ENCODE measurements around the gene NQO2. TPM values are rescaled to one million over a fixed set of nuclear protein-coding genes. Genes with fewer than 3 reads are reported as not detected.

NQO2 gene
- polyA plus RNA-seq, 1 of the 3 experiments (the other 2 are of a cell fraction) = 19.2 TPM

GRCh38 chr6:2952557-2953095 is 47.1 kb upstream of the NQO2 start:
- H3F3A ChIP-seq (replicated peaks; ENCODE audit: insufficient read depth) = peaks cover 17% of the 10 kb centered on the region
- peak; percentile 88 for DNase-seq
- no peak overlapping the region for H3K9ac ChIP-seq
- peak overlapping the region; percentile 48 to 54 for H3K27ac ChIP-seq (ENCODE audit: low read depth in 2 of 2, low read length in 1 of 2)
- ChIA-PET CTCF (interaction anchor here (0.6 to 4.2 kb wide), 53 partner anchors 8 to 299 kb away, joined by 3 to 88 read pairs (median 5); partner anchors contain the start of genes MYLK4, NQO2, SERPINB1 and SERPINB6), POLR2A (interaction anchor here (2.0 kb wide), 1 partner anchor 37 kb away, joined by 26 read pairs; no protein-coding TSS in a partner anchor)
- no peaks in the 10 kb centered on the region for H3K9me3 ChIP-seq
- no peaks in the 10 kb centered on the region for H3K9me2 ChIP-seq
- peak overlapping the region in 1 of 2 experiments; percentile 25; a peak in 1 of 4 replicates for H3K4me3 ChIP-seq (ENCODE audit: low read depth in 2 of 2, low read length in 1 of 2)
- H3K79me2 ChIP-seq (ENCODE audit: insufficient read depth) = peaks cover 23% of the 10 kb centered on the region; the same call in 1 of the 2 replicates
- 6% methylated on average over 16 of the region's 27 CpGs for WGBS (ENCODE audit: low lambda C conversion rate)
- H4K20me1 ChIP-seq (ENCODE audit: insufficient read depth) = no peaks in the 10 kb centered on the region
- H3K4me2 ChIP-seq = peak overlapping the region; percentile 26; the same call in 1 of the 2 replicates
- TF ChIP-seq MXI1 (IDR thresholded peaks at IDR 0.05; ENCODE audit: low read depth, low read length) (peak; percentile 66; the same call in 1 of the 2 replicates), USF1 (IDR thresholded peaks at IDR 0.05; ENCODE audit: borderline replicate concordance, low read depth) (no peak), GATA2 (CRISPR knock-in tag; IDR thresholded peaks at IDR 0.05) (peak; percentile 18; the same call in 1 of the 2 replicates), FOXJ3 (CRISPR knock-in tag; IDR thresholded peaks at IDR 0.05) (no peak), TAF1 (IDR thresholded peaks at IDR 0.05; ENCODE audit: borderline replicate concordance, low read depth, low read length) (0 out of 2 replicates have a peak, but pooled peaks have one; percentile 5), SMC3 (IDR thresholded peaks at IDR 0.05; ENCODE audit: low read depth, low read length) (peak; percentile 77), CTCF (IDR thresholded peaks at IDR 0.05) (peak; percentile 100), YY1 (IDR thresholded peaks at IDR 0.05; ENCODE audit: low read depth) (peak; percentile 61; the same call in 1 of the 2 replicates), RAD21 (IDR thresholded peaks at IDR 0.05; ENCODE audit: low read length) (peak; percentile 60), MAX (IDR thresholded peaks at IDR 0.05; ENCODE audit: low read depth) (peak; percentile 85), MEF2A (IDR thresholded peaks at IDR 0.05; ENCODE audit: borderline replicate concordance, low read depth) (no peak), EZH2phosphoT487 (IDR thresholded peaks at IDR 0.05; ENCODE audit: borderline replicate concordance, low read depth) (no peak)
- H3K4me1 ChIP-seq (ENCODE audit: control insufficient read depth in 1 of 2, insufficient read depth in 2 of 2, low read depth in 1 of 2, low read length in 1 of 2) = peaks cover 5 to 9% of the 10 kb centered on the region in 2 experiments; a peak in 2 of 4 replicates
- H2AFZ ChIP-seq (ENCODE audit: low read depth) = peak overlapping the region; percentile 63; the same call in 1 of the 2 replicates
- peaks cover 3 to 25% of the 10 kb centered on the region in 2 experiments for H3K36me3 ChIP-seq (replicated peaks in 1 of 2; ENCODE audit: control insufficient read depth in 1 of 2, insufficient read depth in 2 of 2, low read length in 1 of 2)
- H3K27me3 ChIP-seq (ENCODE audit: insufficient read depth) = no peaks in the 10 kb centered on the region

GRCh38 chr6:2953098-2953497 is 46.6 kb upstream of the NQO2 start:
- Histone ChIP-seq H2AFZ (ENCODE audit: low read depth) (peak overlapping the region; percentile 63; the same call in 1 of the 2 replicates), H3K27ac (ENCODE audit: low read depth in 2 of 2, low read length in 1 of 2) (peak overlapping the region; percentile 48 to 54), H3F3A (replicated peaks; ENCODE audit: insufficient read depth) (peaks cover 17% of the 10 kb centered on the region), H3K27me3 (ENCODE audit: insufficient read depth) (no peaks in the 10 kb centered on the region), H3K9me3 (no peaks in the 10 kb centered on the region), H3K36me3 (replicated peaks in 1 of 2; ENCODE audit: control insufficient read depth in 1 of 2, insufficient read depth in 2 of 2, low read length in 1 of 2) (peaks cover 3 to 21% of the 10 kb centered on the region in 2 experiments), H3K4me2 (peak overlapping the region; percentile 26; the same call in 1 of the 2 replicates), H3K9ac (no peak overlapping the region), H4K20me1 (ENCODE audit: insufficient read depth) (no peaks in the 10 kb centered on the region), H3K9me2 (no peaks in the 10 kb centered on the region), H3K4me1 (ENCODE audit: control insufficient read depth in 1 of 2, insufficient read depth in 2 of 2, low read depth in 1 of 2, low read length in 1 of 2) (peaks cover 5 to 9% of the 10 kb centered on the region in 2 experiments; a peak in 2 of 4 replicates), H3K79me2 (ENCODE audit: insufficient read depth) (peaks cover 27% of the 10 kb centered on the region; the same call in 1 of the 2 replicates), H3K4me3 (ENCODE audit: low read depth in 2 of 2, low read length in 1 of 2) (no peak overlapping the region)
- ChIA-PET CTCF (interaction anchor here (0.6 to 4.2 kb wide), 44 partner anchors 10 to 299 kb away, joined by 3 to 88 read pairs (median 6); partner anchors contain the start of genes MYLK4, NQO2, SERPINB1 and SERPINB6), POLR2A (interaction anchor here (2.0 kb wide), 1 partner anchor 36 kb away, joined by 26 read pairs; no protein-coding TSS in a partner anchor)
- DNase-seq = no peak
- WGBS (ENCODE audit: low lambda C conversion rate) = 96% methylated on average over 12 of the region's 12 CpGs
- TF ChIP-seq RFX5 (IDR thresholded peaks at IDR 0.05; ENCODE audit: low read length) (no peak), SMC3 (IDR thresholded peaks at IDR 0.05; ENCODE audit: low read depth, low read length) (no peak), TCF12 (IDR thresholded peaks at IDR 0.05) (no peak), PBX3 (IDR thresholded peaks at IDR 0.05) (no peak), GATA2 (CRISPR knock-in tag; IDR thresholded peaks at IDR 0.05) (no peak), EZH2phosphoT487 (IDR thresholded peaks at IDR 0.05; ENCODE audit: borderline replicate concordance, low read depth) (no peak), CTCF (IDR thresholded peaks at IDR 0.05) (no peak)
